Fibroblast of lung (primary cell): ENCODE data around the gene RNF19B. TPM values are rescaled to one million over a fixed set of nuclear protein-coding genes. Genes with fewer than 3 reads are reported as not detected.

Experiments
- DNase-seq, 2 donors: peaks; one replicate each; pipeline versions ENCODE4 v3.0.0 to v3.0.0-alpha.2; 2010; ENCODE audit warnings: low read depth in 2 of 2
- H2AFZ ChIP-seq: 2 replicates; pipeline ENCODE4 v1.5.1; 2012; ENCODE audit warnings: low read length, control low read depth, inconsistent platforms
- H3K27ac ChIP-seq: 2 replicates; pipeline ENCODE4 v1.5.1; 2011; ENCODE audit warnings: low read length, control low read depth; ENCODE audit not compliant: insufficient read depth
- H3K27me3 ChIP-seq: 2 replicates; pipeline ENCODE4 v1.5.1; 2011; ENCODE audit warnings: mild to moderate bottlenecking, low read length; ENCODE audit not compliant: control insufficient read depth, insufficient read depth
- H3K36me3 ChIP-seq: 2 replicates; pipeline ENCODE4 v1.5.1; 2011; ENCODE audit warnings: low read length; ENCODE audit not compliant: control insufficient read depth, insufficient read depth
- H3K4me1 ChIP-seq: 2 replicates; pipeline ENCODE4 v1.5.1; 2011; ENCODE audit warnings: low read length; ENCODE audit not compliant: control insufficient read depth, insufficient read depth; ENCODE audit errors: extremely low read depth
- H3K4me2 ChIP-seq: 2 replicates; pipeline ENCODE4 v1.5.1; 2011; ENCODE audit warnings: low read length, control low read depth; ENCODE audit not compliant: insufficient read depth; ENCODE audit errors: extremely low read depth
- H3K4me3 ChIP-seq, 4 experiments: fragments of 200-600 bp in 1 of 4; sonication (generic) in 1 of 4; replicated peaks in 1 of 4; 2 replicates each; pipeline ENCODE4 v1.5.1; 2011 to 2016; ENCODE audit warnings: low read length in 4 of 4, low read depth in 3 of 4, mild to moderate bottlenecking in 3 of 4, control low read depth in 2 of 4, inconsistent platforms in 1 of 4, mixed read lengths in 1 of 4; ENCODE audit not compliant: insufficient read depth in 1 of 4; ENCODE audit errors: control extremely low read depth in 1 of 4
- H3K79me2 ChIP-seq: 2 replicates; pipeline ENCODE4 v1.5.1; 2012; ENCODE audit warnings: mild to moderate bottlenecking, low read length, inconsistent platforms; ENCODE audit not compliant: control insufficient read depth, insufficient read depth
- H3K9ac ChIP-seq: 2 replicates; pipeline ENCODE4 v1.5.1; 2011; ENCODE audit warnings: mild to moderate bottlenecking, low read length, control low read depth; ENCODE audit not compliant: insufficient read depth
- H3K9me3 ChIP-seq: 2 replicates; pipeline ENCODE4 v1.5.1; 2012; ENCODE audit warnings: low read depth, low read length; ENCODE audit not compliant: control insufficient read depth, insufficient read depth
- H4K20me1 ChIP-seq: 2 replicates; pipeline ENCODE4 v1.5.1; 2011; ENCODE audit warnings: low read length; ENCODE audit not compliant: control insufficient read depth, insufficient read depth; ENCODE audit errors: extremely low read depth
- EZH2 ChIP-seq: IDR thresholded peaks from 2 replicates; pipeline ENCODE4 v1.5.1; 2012; ENCODE audit warnings: low read length, control low read depth, mild to moderate bottlenecking; ENCODE audit errors: missing control alignments
- polyA plus RNA-seq, 2 donors: library from polyadenylated mRNA; depleted of rRNA in 1 of 2; stranded (reverse) in 1 of 2; unstranded in 1 of 2; fragments of >200 nt; gene quantifications; 2 replicates each; pipeline ENCODE4 v1.2.1, GENCODE V29; 2011 to 2012; ENCODE audit warnings: missing spikeins in 1 of 2
- total RNA-seq: library from RNA; depleted of rRNA; stranded (reverse); fragments of >200 nt; gene quantifications from 2 replicates; pipeline ENCODE4 v1.2.1, GENCODE V29; 2014
- TF ChIP-seq, protein P1 (sequence below), 2 donors: IDR thresholded peaks in 1 of 2; conservative IDR thresholded peaks in 1 of 2; 1 replicate in 1 of 2; 2 replicates in 1 of 2; pipeline ENCODE4 v1.5.1; 2011 to 2012; ENCODE audit warnings: low read length in 2 of 2, control low read depth in 1 of 2, inconsistent platforms in 1 of 2, low read depth in 1 of 2, mild to moderate bottlenecking in 1 of 2

The RNF19B gene
- total and polyA plus RNA-seq, 2 donors (not counting 1 experiment from before 2014, with no cell fraction given), result 10.1 to 15.4 TPM

DNA sequence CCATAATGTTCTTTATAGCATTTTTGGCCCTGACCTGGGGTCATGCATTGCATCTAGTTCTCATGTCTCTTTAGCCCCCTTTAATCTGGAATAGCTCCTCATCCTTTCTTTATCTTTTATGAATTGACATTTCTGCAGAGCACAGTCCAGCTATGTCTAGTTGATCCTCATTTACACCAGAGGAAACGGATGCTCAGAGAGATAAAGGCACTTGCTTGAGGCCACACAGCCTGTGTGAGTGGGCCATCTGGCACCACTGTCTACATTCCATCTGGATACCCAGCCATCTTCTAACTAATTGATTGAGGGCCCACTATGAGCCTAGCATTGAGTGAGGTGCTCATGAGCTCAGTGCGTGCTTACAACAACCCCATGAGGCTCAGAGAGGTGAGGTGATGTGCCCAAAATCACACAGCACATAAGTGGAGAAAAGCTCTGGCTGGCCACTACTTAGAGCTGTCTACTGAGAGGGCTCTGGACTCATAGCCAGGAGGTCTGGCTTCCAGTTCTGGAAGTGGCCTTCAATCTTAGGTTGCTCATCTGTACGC is 74.8 kb downstream of the RNF19B start:
- H2AFZ ChIP-seq, result no peak overlapping the region
- no peaks in the 10 kb centered on the region for H4K20me1 ChIP-seq
- no peak for TF ChIP-seq EZH2
- TF ChIP-seq, protein P1, sequence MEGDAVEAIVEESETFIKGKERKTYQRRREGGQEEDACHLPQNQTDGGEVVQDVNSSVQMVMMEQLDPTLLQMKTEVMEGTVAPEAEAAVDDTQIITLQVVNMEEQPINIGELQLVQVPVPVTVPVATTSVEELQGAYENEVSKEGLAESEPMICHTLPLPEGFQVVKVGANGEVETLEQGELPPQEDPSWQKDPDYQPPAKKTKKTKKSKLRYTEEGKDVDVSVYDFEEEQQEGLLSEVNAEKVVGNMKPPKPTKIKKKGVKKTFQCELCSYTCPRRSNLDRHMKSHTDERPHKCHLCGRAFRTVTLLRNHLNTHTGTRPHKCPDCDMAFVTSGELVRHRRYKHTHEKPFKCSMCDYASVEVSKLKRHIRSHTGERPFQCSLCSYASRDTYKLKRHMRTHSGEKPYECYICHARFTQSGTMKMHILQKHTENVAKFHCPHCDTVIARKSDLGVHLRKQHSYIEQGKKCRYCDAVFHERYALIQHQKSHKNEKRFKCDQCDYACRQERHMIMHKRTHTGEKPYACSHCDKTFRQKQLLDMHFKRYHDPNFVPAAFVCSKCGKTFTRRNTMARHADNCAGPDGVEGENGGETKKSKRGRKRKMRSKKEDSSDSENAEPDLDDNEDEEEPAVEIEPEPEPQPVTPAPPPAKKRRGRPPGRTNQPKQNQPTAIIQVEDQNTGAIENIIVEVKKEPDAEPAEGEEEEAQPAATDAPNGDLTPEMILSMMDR (conservative IDR thresholded peaks at IDR 0.05 in 1 of 2, IDR thresholded peaks at IDR 0.05 in 1 of 2; ENCODE audit: low read depth in 1 of 2, low read length in 2 of 2), result no peak
- H3K79me2 ChIP-seq, result no peaks in the 10 kb centered on the region
- peaks cover 32% of the 10 kb centered on the region for H3K27me3 ChIP-seq
- H3K9ac ChIP-seq, result no peak overlapping the region
- H3K4me2 ChIP-seq, result no peak overlapping the region
- DNase-seq, result no peak
- H3K27ac ChIP-seq, result no peak overlapping the region
- H3K9me3 ChIP-seq, result no peaks in the 10 kb centered on the region
- H3K36me3 ChIP-seq, result no peaks in the 10 kb centered on the region
- H3K4me1 ChIP-seq, result no peaks in the 10 kb centered on the region
- H3K4me3 ChIP-seq, result no peak overlapping the region

DNA sequence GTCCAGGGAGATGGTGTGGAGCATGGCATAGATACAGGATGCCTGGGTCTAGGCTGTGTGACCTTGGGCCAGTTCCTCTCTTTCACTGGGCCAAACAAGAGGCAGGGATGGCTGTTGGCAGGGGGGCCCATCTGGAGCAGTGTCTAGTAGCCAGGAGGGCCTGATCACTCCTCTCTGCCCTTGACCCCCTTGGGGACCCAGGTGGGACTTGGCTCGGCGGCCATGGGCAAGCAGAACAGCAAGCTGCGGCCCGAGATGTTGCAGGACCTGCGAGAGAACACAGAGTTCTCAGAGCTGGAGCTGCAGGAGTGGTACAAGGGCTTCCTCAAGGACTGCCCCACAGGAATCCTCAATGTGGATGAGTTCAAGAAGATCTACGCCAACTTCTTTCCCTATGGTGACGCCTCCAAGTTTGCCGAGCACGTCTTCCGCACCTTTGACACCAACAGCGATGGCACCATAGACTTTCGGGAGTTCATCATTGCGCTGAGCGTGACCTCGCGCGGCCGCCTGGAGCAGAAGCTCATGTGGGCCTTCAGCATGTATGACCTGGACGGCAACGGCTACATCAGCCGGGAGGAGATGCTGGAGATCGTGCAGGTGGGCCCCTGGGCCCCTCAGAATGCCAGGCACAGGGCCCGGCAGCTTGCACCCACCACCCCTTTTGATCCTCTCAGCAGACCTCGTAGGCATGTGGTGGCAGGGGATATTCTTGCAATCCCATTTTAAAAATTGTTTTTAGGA is 75.8 kb downstream of the RNF19B start:
- Histone ChIP-seq H3K27me3 (peaks cover 36% of the 10 kb centered on the region), H3K4me2 (no peak overlapping the region), H3K79me2 (no peaks in the 10 kb centered on the region), H3K36me3 (no peaks in the 10 kb centered on the region), H3K9me3 (no peaks in the 10 kb centered on the region), H2AFZ (no peak overlapping the region), H3K27ac (no peak overlapping the region), H3K4me3 (no peak overlapping the region), H4K20me1 (no peaks in the 10 kb centered on the region), H3K9ac (no peak overlapping the region), H3K4me1 (no peaks in the 10 kb centered on the region)
- TF ChIP-seq, protein P1 (conservative IDR thresholded peaks at IDR 0.05 in 1 of 2, IDR thresholded peaks at IDR 0.05 in 1 of 2; ENCODE audit: low read depth in 1 of 2, low read length in 2 of 2), result no peak
- TF ChIP-seq EZH2, result no peak
- no peak for DNase-seq

DNA sequence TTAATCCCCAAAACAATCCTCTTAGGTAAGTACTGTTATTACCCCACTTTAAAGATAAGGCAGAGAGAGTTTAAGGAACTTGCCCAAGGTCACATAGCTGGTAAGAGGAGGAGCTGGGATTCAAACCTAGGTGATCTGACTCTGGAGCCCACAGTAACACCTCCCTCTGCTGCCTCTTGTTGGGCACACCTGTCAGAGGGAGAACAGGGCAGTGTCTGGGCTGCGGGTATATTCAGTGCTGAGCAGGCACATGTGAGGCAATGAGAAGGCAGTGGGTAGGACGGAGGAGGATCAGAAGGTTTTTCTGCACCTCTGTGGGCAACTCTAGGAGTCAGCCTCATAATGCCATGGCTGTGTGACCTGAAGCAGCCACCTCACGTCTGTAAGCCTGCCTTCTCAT is 76.5 kb downstream of the RNF19B start:
- Histone ChIP-seq H4K20me1 (no peaks in the 10 kb centered on the region), H3K4me1 (no peaks in the 10 kb centered on the region), H3K4me2 (no peak overlapping the region), H3K27me3 (peaks cover 42% of the 10 kb centered on the region), H3K79me2 (no peaks in the 10 kb centered on the region), H3K9ac (no peak overlapping the region), H2AFZ (no peak overlapping the region), H3K9me3 (no peaks in the 10 kb centered on the region), H3K27ac (no peak overlapping the region), H3K36me3 (no peaks in the 10 kb centered on the region), H3K4me3 (no peak overlapping the region)
- no peak for TF ChIP-seq EZH2
- TF ChIP-seq, protein P1 (conservative IDR thresholded peaks at IDR 0.05 in 1 of 2, IDR thresholded peaks at IDR 0.05 in 1 of 2; ENCODE audit: low read depth in 1 of 2, low read length in 2 of 2), result no peak
- DNase-seq, result no peak
